Upper lobe of right lung (tissue), 1 donor: ENCODE data around the gene STX10. TPM values are rescaled to one million over a fixed set of nuclear protein-coding genes. Genes with fewer than 3 reads are reported as not detected.
A peak's percentile ranks its signal among the peaks of the same experiment; 100 is the strongest.

Experiments used
- ATAC-seq: fragments of 200-7000 bp; cut with Tn5 transposase; one replicate; pipeline ENCODE4 v1.9.1; 2020; ENCODE audit warnings: mild to moderate bottlenecking, moderate library complexity
- DNase-seq: peaks from one replicate; pipeline ENCODE4 v3.0.0-alpha.2; 2020
- H3K27ac ChIP-seq: fragments of 200-600 bp; one replicate; pipeline ENCODE4 v1.8.0; 2022
- H3K27me3 ChIP-seq: fragments of 200-600 bp; one replicate; pipeline ENCODE4 v1.8.0; 2022; ENCODE audit warnings: mild to moderate bottlenecking
- H3K36me3 ChIP-seq: fragments of 200-600 bp; one replicate; pipeline ENCODE4 v1.8.0; 2022
- H3K4me1 ChIP-seq: fragments of 200-600 bp; one replicate; pipeline ENCODE4 v1.8.0; 2022
- H3K4me3 ChIP-seq: fragments of 200-600 bp; one replicate; pipeline ENCODE4 v1.8.0; 2022; ENCODE audit warnings: mild to moderate bottlenecking
- H3K9me3 ChIP-seq: fragments of 200-600 bp; one replicate; pipeline ENCODE4 v1.8.0; 2022
- CTCF ChIP-seq: fragments of 200-600 bp; IDR thresholded peaks from one replicate; pipeline ENCODE4 v1.8.0; 2022; ENCODE audit warnings: antibody characterized with exemption
- intact Hi-C: fragments of 100-400 bp; cut with DNase I; formaldehyde crosslinking; loops from one replicate; pipeline ENCODE4 v1.11.0; 2022
- total RNA-seq: library from RNA; stranded (reverse); fragmentation: NEBNext Ultra II Directional; extraction: Animal tissue kit (Norgen Biotek cat#: 25700); gene quantifications from one replicate; pipeline ENCODE4 v1.2.1, GENCODE V29; 2021
- donor health status: DM: no; HTN: yes; CAD: no; lungs with severe emphysema.

Gene STX10
- total RNA-seq, 1 donor from 2014 or later = 65.4 TPM

GRCh38 chr19:13112555-13112954, 37.6 kb downstream of the STX10 start:
- intact Hi-C loops = no loop called here
- H3K4me1 ChIP-seq = peaks cover 12% of the 10 kb centered on the region
- ATAC-seq (no peak), DNase-seq (no peak)
- peaks cover 42% of the 10 kb centered on the region for H3K36me3 ChIP-seq
- no peaks in the 10 kb centered on the region for H3K27me3 ChIP-seq
- TF ChIP-seq CTCF = no peak
- H3K27ac ChIP-seq = no peak overlapping the region
- no peaks in the 10 kb centered on the region for H3K9me3 ChIP-seq
- H3K4me3 ChIP-seq = no peak overlapping the region

- H3K27me3 ChIP-seq = no peaks in the 10 kb centered on the region
- ATAC-seq (no peak), DNase-seq (no peak)
- no peak overlapping the region for H3K27ac ChIP-seq
- no peaks in the 10 kb centered on the region for H3K9me3 ChIP-seq
- H3K4me3 ChIP-seq = no peak overlapping the region
- TF ChIP-seq CTCF = no peak
- peaks cover 46% of the 10 kb centered on the region for H3K36me3 ChIP-seq
- H3K4me1 ChIP-seq = no peaks in the 10 kb centered on the region
- intact Hi-C loops = no loop called here
These were observed 40.0 kb downstream of the STX10 start for GRCh38 chr19:13110099-13110610.

- intact Hi-C loops = no loop called here
- no peak for TF ChIP-seq CTCF
- Histone ChIP-seq H3K4me1 (peaks cover 3% of the 10 kb centered on the region), H3K4me3 (no peak overlapping the region), H3K9me3 (no peaks in the 10 kb centered on the region), H3K27me3 (no peaks in the 10 kb centered on the region), H3K27ac (no peak overlapping the region), H3K36me3 (peaks cover 40% of the 10 kb centered on the region)
- DNase-seq (no peak), ATAC-seq (no peak)
These were observed 40.6 kb downstream of the STX10 start for GRCh38 chr19:13109361-13110098.

- ATAC-seq (no peak), DNase-seq (no peak)
- Histone ChIP-seq H3K4me1 (peaks cover 35% of the 10 kb centered on the region), H3K4me3 (peak overlapping the region; percentile 48), H3K36me3 (peaks cover 19% of the 10 kb centered on the region), H3K27me3 (no peaks in the 10 kb centered on the region), H3K27ac (peak overlapping the region; percentile 89), H3K9me3 (no peaks in the 10 kb centered on the region)
- intact Hi-C loops = no loop called here
- TF ChIP-seq CTCF = no peak
These were observed 45.1 kb downstream of the STX10 start for GRCh38 chr19:13104848-13105711.

GRCh38 chr19:13104360-13104847, 45.8 kb downstream of the STX10 start:
- intact Hi-C loops = no loop called here
- DNase-seq (peak; percentile 83), ATAC-seq (peak; percentile 49)
- H3K4me1 ChIP-seq = peaks cover 41% of the 10 kb centered on the region
- H3K27ac ChIP-seq = peak overlapping the region; percentile 89
- TF ChIP-seq CTCF = peak; percentile 82
- no peaks in the 10 kb centered on the region for H3K9me3 ChIP-seq
- peak overlapping the region; percentile 48 for H3K4me3 ChIP-seq
- H3K27me3 ChIP-seq = no peaks in the 10 kb centered on the region
- peaks cover 12% of the 10 kb centered on the region for H3K36me3 ChIP-seq
